Activated naive CD4-positive, alpha-beta T cell treated with anti-CD3 and anti-CD28 coated beads for 36 hours (primary cell): Measurements from ENCODE around the gene SPATA33. TPM values are rescaled to one million over a fixed set of nuclear protein-coding genes. Genes with fewer than 3 reads are reported as not detected.
"Not testable (repeated sequence)": the region's sequence is repeated elsewhere in the genome, so short reads cannot be mapped to it uniquely, and the experiment has no call there.

Experiments used
- CTCF ChIA-PET: fragments of 350-600 bp; sonication (Branson Sonifier 250); formaldehyde crosslinking; loops from one replicate; lab custom pipeline; 2021; ENCODE audit warnings: antibody characterized with exemption; lab: Charles Lee
- DNase-seq: peaks from one replicate; pipeline ENCODE4 v3.0.0-alpha.2; 2020
- H3K27ac Mint-ChIP-seq: one replicate; pipeline ENCODE4 v1.8.0; 2021; ENCODE audit warnings: mild to moderate bottlenecking, mixed read lengths
- H3K27me3 Mint-ChIP-seq: one replicate; pipeline ENCODE4 v1.8.0; 2021; ENCODE audit warnings: low read depth, mixed read lengths
- H3K36me3 Mint-ChIP-seq: one replicate; pipeline ENCODE4 v1.8.0; 2021; ENCODE audit warnings: low read depth, mixed read lengths
- H3K4me1 Mint-ChIP-seq: one replicate; pipeline ENCODE4 v1.8.0; 2021; ENCODE audit warnings: low read depth, mixed read lengths
- H3K4me3 Mint-ChIP-seq: one replicate; pipeline ENCODE4 v1.8.0; 2021; ENCODE audit warnings: mild to moderate bottlenecking, moderate library complexity, mixed read lengths
- H3K9me3 Mint-ChIP-seq: one replicate; pipeline ENCODE4 v1.8.0; 2021; ENCODE audit warnings: mixed read lengths
- intact Hi-C: fragments of 100-400 bp; cut with micrococcal nuclease; formaldehyde crosslinking; loops from one replicate; pipeline ENCODE4 v1.15.1; 2023
- total RNA-seq, 2 experiments: library from RNA; stranded (reverse); gene quantifications; one replicate each; pipeline ENCODE4 v1.2.3, GENCODE V29; 2021

SPATA33 gene
- total RNA-seq, 2 experiments from 2014 or later, result 6.5 to 7.0 TPM

DNA sequence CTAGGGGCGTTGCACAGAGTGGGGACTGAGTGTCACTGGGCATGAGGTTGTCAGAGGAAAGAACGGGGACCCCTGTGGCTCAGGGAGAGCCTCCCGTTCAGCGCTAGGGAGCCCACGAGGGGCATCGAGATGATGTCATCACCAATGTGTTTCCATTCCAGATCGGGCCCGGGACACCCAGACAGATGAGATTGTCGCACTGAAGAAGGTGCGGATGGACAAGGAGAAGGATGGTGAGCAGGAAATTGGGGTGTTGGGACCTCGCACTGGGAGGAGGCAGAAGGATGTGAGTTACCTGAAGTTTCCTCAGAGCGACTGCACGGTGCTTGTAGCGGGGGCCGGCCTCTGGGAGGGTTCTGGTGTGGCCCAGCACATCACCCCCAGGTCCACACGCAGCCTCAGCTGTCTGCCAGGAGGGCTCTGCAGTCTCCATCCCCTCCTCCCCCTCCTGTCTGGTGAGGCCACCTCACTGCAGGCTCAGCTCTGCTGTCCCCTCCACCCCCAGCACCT is 32.8 kb downstream of the SPATA33 start:
- Mint-ChIP-seq H3K36me3 (peaks cover 26% of the 10 kb centered on the region), H3K9me3 (no peaks in the 10 kb centered on the region), H3K27ac (no peak overlapping the region), H3K4me3 (no peak overlapping the region), H3K27me3 (no peaks in the 10 kb centered on the region), H3K4me1 (peaks cover 15% of the 10 kb centered on the region)
- DNase-seq, result no peak
- intact Hi-C loops, result no loop called here
- CTCF ChIA-PET, result interaction anchor here (1.0 kb wide), 1 partner anchor 10 kb away, joined by 5 read pairs; no protein-coding TSS in a partner anchor

DNA sequence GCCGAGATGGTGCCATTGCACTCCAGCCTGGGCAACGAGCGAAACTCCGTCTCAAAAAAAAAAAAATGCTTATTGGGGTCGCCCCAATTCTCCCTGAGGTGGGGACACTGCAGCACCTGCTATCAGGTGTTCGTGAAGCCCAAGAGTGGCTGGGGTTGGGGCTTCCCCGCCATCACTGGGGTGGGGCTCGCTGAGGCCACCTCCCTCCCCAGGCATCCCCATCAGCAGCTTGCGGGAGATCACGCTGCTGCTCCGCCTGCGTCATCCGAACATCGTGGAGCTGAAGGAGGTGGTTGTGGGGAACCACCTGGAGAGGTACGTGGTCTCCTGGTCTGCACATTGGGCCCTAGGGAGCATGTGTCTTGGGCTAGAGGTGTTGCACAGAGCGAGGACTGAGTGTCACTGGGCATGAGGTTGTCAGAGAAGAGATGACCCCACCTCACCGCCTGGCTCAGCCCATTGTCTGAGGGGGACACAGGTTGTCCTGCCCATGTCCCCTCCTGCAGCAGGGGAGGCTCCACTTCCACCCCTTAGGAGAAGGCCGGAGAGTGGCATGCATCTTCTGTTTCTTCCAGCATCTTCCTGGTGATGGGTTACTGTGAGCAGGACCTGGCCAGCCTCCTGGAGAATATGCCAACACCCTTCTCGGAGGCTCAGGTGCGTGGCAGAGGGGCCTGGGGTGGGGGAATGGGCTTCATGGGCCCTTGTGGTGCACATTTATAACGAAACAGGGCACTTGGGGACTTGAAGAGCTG is 33.8 kb downstream of the SPATA33 start:
- peaks cover 27% of the 10 kb centered on the region for H3K36me3 Mint-ChIP-seq
- H3K9me3 Mint-ChIP-seq, result no peaks in the 10 kb centered on the region
- H3K27ac Mint-ChIP-seq, result no peak overlapping the region
- no peak for DNase-seq
- CTCF ChIA-PET, result interaction anchor here (0.7 kb wide), 1 partner anchor 47 kb away, joined by 3 read pairs; no protein-coding TSS in a partner anchor
- no peaks in the 10 kb centered on the region for H3K27me3 Mint-ChIP-seq
- intact Hi-C loops, result no loop called here
- H3K4me3 Mint-ChIP-seq, result no peak overlapping the region
- H3K4me1 Mint-ChIP-seq, result peaks cover 15% of the 10 kb centered on the region

DNA sequence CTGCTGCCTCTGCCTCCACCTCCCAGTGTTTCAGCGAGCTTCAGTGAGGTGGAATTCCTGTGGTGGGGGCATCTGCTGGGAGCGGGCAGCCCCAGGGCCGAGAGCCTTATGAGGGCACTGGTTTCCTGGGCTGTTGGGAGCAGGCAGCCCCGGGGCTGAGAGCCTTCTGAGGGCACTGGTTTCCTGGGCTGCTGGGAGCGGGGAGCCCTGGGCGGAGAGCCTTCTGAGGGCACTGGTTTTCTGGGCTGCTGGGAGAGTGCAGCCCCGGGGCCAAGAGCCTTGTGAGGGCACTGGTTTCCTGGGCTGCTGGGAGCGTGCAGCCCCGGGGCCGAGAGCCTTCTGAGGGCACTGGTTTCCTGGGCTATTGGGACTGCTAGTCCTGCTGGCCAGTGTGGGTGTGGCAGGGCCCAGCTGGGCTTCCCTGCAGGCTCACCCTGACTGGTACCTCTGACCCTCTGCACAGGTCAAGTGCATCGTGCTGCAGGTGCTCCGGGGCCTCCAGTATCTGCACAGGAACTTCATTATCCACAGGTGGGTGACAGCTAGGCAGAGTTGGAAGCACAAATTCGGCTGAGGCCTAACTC is 34.4 kb downstream of the SPATA33 start:
- H3K27ac Mint-ChIP-seq, result no peak overlapping the region
- no peaks in the 10 kb centered on the region for H3K27me3 Mint-ChIP-seq
- DNase-seq, result no peak
- CTCF ChIA-PET, result interaction anchor here (0.7 kb wide), 1 partner anchor 47 kb away, joined by 3 read pairs; no protein-coding TSS in a partner anchor
- H3K36me3 Mint-ChIP-seq, result peaks cover 25% of the 10 kb centered on the region
- intact Hi-C loops, result no loop called here
- peaks cover 15% of the 10 kb centered on the region for H3K4me1 Mint-ChIP-seq
- no peaks in the 10 kb centered on the region for H3K9me3 Mint-ChIP-seq
- no peak overlapping the region for H3K4me3 Mint-ChIP-seq

DNA sequence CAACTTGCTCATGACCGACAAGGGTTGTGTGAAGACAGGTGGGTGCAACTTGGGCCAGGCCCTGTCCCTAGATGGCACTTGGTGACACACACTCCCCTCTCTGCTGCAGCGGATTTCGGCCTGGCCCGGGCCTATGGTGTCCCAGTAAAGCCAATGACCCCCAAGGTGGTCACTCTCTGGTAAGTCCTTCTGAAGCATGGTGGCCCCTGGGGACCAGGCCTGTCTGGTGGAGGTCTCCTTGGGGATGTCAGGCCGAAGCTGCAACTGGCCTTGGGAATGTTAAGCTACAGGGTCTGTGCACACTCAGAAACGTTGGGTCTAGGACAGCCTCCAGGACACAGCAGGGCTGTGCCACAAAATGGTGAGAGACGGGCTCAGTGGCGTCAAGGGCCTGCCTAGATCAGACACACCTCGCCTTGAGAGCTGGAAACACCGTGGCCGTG is 35.7 kb downstream of the SPATA33 start:
- Mint-ChIP-seq H3K4me1 (peaks cover 6% of the 10 kb centered on the region), H3K27ac (no peak overlapping the region), H3K9me3 (no peaks in the 10 kb centered on the region), H3K4me3 (no peak overlapping the region), H3K36me3 (peaks cover 20% of the 10 kb centered on the region), H3K27me3 (no peaks in the 10 kb centered on the region)
- DNase-seq, result no peak
- intact Hi-C loops, result no loop called here
- CTCF ChIA-PET, result no interaction called here

DNA sequence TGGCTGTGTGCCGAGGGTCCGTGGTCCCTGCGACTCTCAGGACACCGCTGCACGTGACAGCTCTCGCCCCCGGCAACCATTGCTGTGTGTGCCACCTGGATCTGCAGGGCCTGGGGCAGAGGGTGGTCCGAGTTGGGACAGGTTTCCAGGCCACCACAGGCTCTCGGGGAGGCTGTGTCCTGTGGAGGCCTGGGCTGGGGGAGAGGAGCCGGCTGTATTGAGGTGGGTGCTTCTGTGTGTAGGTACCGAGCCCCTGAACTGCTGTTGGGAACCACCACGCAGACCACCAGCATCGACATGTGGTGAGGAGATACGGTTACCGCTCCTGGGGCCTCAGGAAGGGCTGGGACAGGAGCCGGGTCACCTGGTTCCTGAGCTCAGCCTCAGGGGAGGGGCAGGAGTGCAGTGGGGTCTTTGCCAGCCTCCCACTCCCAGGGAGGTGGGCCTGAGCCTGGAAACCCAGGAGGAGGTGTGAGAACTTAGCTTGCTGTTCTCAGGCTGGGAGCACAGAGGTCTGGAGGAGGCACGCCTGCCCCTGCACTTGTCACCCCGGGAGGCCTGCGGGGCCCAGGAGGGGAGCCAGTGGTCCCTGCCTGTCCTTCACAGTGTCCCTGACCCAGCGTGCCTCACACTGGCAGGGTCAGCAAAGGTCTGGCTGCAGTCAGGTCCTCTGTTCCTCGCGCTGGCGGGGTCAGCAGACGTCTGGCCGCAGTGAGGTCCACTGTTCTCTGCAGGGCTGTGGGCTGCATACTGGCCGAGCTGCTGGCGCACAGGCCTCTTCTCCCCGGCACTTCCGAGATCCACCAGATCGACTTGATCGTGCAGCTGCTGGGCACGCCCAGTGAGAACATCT is 36.5 kb downstream of the SPATA33 start:
- intact Hi-C loops, result no loop called here
- CTCF ChIA-PET, result interaction anchor here (0.6 kb wide), 1 partner anchor 223 kb away, joined by 4 read pairs; no protein-coding TSS in a partner anchor
- Mint-ChIP-seq H3K27ac (no peak overlapping the region), H3K4me3 (no peak overlapping the region), H3K36me3 (peaks cover 19% of the 10 kb centered on the region), H3K4me1 (peaks cover 3% of the 10 kb centered on the region), H3K9me3 (no peaks in the 10 kb centered on the region), H3K27me3 (no peaks in the 10 kb centered on the region)
- no peak for DNase-seq

DNA sequence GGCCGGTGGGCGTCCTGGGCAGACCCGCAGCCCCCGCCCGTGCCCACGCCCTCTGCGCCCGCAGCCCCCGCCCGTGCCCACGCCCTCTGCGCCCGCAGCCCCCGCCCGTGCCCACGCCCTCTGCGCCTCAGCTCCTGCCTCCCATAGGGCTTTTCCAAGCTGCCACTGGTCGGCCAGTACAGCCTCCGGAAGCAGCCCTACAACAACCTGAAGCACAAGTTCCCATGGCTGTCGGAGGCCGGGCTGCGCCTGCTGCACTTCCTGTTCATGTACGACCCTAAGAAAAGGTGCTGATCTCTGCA is 37.1 kb downstream of the SPATA33 start:
- CTCF ChIA-PET, result interaction anchor here (0.6 kb wide), 1 partner anchor 222 kb away, joined by 4 read pairs; no protein-coding TSS in a partner anchor
- H3K27ac Mint-ChIP-seq, DNase-seq, H3K4me1 Mint-ChIP-seq, intact Hi-C loops, H3K9me3 Mint-ChIP-seq, H3K27me3 Mint-ChIP-seq, H3K4me3 Mint-ChIP-seq: not testable (repeated sequence)
- H3K36me3 Mint-ChIP-seq, result peaks cover 19% of the 10 kb centered on the region

DNA sequence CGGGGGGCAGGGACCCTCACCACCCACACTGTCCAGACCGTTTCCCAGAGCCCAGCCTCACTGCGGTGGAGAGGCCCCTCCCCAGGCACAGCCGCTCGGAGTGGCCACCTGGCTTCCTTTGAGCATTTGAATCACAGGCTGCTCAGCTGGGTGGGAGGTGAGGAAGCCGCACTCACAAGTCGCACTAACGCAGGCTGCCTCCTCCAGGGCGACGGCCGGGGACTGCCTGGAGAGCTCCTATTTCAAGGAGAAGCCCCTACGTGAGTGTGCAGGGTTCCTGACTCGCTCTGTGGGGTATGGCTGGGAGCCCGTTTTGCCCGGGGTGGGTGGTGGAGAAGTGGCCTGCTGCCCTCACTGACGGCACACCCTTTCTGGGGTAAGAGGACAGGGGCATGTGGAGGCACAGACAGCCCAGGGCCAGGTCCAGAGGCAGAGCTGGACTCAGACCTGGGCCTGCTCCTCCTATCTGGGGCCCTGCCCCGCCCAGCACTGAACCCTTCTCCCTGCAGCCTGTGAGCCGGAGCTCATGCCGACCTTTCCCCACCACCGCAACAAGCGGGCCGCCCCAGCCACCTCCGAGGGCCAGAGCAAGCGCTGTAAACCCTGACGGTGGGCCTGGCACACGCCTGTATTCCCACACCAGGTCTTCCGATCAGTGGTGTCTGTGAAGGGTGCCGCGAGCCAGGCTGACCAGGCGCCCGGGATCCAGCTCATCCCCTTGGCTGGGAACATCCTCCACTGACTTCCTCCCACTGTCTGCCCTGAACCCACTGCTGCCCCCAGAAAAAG is 37.6 kb downstream of the SPATA33 start:
- Mint-ChIP-seq H3K27me3 (no peaks in the 10 kb centered on the region), H3K4me3 (no peak overlapping the region), H3K9me3 (no peaks in the 10 kb centered on the region), H3K4me1 (peaks cover 9% of the 10 kb centered on the region), H3K27ac (no peak overlapping the region), H3K36me3 (peaks cover 15% of the 10 kb centered on the region)
- CTCF ChIA-PET, result interaction anchor here (0.6 to 1.7 kb wide), 2 partner anchors 11 to 222 kb away, joined by 4 read pairs; no protein-coding TSS in a partner anchor
- intact Hi-C loops, result no loop called here
- DNase-seq, result no peak

DNA sequence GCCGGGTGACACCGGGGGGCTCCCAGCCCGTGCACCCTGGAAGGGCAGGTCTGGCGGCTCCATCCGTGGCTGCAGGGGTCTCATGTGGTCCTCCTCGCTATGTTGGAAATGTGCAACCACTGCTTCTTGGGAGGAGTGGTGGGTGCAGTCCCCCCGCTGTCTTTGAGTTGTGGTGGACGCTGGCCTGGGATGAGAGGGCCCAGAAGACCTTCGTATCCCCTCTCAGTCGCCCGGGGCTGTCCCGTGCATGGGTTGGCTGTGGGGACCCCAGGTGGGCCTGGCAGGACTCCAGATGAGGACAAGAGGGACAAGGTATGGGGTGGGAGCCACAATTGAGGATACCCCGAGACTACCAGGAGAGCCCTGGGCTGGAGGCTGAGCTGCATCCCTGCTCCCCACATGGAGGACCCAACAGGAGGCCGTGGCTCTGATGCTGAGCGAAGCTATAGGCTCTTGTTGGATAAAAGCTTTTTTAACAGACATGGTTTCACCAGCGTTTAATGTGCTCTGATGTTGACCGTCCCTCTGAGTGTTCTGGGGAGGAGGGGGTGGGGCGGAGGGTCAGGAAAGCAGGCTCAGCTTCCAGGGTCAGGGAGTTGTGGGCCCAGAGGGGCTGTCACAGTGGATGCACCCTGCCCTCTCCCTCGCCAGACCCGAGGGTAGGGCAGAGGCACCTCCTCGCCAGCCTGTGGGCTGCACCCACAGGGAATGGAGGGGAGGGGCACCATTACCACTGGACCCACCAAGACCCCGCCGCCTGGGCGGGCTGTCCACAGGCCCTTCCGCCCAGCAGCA is 38.4 kb downstream of the SPATA33 start:
- H3K36me3 Mint-ChIP-seq, result peaks cover 13% of the 10 kb centered on the region
- no peaks in the 10 kb centered on the region for H3K27me3 Mint-ChIP-seq
- intact Hi-C loops, result no loop called here
- H3K9me3 Mint-ChIP-seq, result no peaks in the 10 kb centered on the region
- H3K4me3 Mint-ChIP-seq, result no peak overlapping the region
- DNase-seq, result no peak
- CTCF ChIA-PET, result interaction anchor here (1.7 kb wide), 1 partner anchor 10 kb away, joined by 4 read pairs; no protein-coding TSS in a partner anchor
- no peak overlapping the region for H3K27ac Mint-ChIP-seq
- peaks cover 12% of the 10 kb centered on the region for H3K4me1 Mint-ChIP-seq

DNA sequence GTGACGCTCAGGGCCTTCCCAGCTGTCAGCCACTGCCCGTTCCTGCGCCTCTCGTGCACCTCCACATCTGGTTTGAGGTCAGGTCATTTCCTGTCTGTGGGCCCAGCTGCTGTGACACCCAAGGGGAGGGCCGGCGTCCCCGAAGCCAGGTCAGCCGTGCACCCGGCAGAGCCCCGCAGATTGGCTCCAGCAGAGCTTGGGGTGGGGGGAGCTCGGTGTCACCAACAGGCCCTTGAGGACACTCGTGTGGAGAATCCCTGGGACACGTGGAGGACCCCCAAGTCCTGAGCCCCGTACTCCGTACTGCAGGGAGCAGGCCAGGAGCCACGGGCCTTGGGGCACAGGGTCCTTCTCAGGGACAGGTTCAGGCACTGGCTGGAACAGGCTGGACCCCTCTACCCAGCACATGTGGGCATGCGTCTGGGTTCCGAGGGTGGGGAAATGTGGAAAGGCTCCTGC is 39.1 kb downstream of the SPATA33 start:
- no peaks in the 10 kb centered on the region for H3K27me3 Mint-ChIP-seq
- peaks cover 8% of the 10 kb centered on the region for H3K36me3 Mint-ChIP-seq
- no peak overlapping the region for H3K4me3 Mint-ChIP-seq
- H3K9me3 Mint-ChIP-seq, result no peaks in the 10 kb centered on the region
- peaks cover 12% of the 10 kb centered on the region for H3K4me1 Mint-ChIP-seq
- intact Hi-C loops, result no loop called here
- CTCF ChIA-PET, result interaction anchor here (1.3 to 1.7 kb wide), 2 partner anchors 9 to 10 kb away, joined by 4 to 6 read pairs; no protein-coding TSS in a partner anchor
- no peak for DNase-seq
- H3K27ac Mint-ChIP-seq, result no peak overlapping the region

DNA sequence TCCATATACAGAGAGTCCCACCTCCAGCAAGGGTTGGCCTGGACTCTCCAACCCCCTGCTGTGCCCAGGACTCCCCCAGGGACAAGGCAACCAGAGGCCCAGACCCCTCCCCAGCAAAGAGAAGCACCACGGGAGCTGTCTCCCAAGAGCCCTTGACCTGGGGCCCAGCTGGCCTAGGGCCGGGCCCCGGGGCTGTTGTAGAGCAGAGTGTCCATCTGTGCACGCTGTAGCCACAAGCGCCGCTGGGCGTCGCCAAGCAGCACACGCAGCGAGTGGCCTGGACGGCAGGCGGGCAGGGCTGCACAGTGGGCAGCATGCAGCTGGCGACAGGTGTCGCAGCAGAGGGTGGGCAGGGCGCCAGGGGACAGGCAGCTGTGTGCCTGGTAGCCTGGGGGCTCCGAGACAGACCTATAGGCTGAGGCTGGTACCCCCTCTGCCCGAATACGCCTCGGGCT is 39.6 kb downstream of the SPATA33 start:
- intact Hi-C loops, result no loop called here
- H3K27ac Mint-ChIP-seq, result no peak overlapping the region
- no peaks in the 10 kb centered on the region for H3K9me3 Mint-ChIP-seq
- H3K4me3 Mint-ChIP-seq, result no peak overlapping the region
- H3K27me3 Mint-ChIP-seq, result no peaks in the 10 kb centered on the region
- H3K4me1 Mint-ChIP-seq, result peaks cover 14% of the 10 kb centered on the region
- CTCF ChIA-PET, result interaction anchor here (1.3 kb wide), 1 partner anchor 9 kb away, joined by 6 read pairs; no protein-coding TSS in a partner anchor
- H3K36me3 Mint-ChIP-seq, result peaks cover 6% of the 10 kb centered on the region
- no peak for DNase-seq
